ENCODE results near the gene STEAP3. TPM values are rescaled to one million over a fixed set of nuclear protein-coding genes. Genes with fewer than 3 reads are reported as not detected.

The STEAP3 gene
- total and polyA plus RNA-seq, 2 donors (not counting 1 experiment from before 2014, with no cell fraction given), result 1.1 to 1.6 TPM

DNA sequence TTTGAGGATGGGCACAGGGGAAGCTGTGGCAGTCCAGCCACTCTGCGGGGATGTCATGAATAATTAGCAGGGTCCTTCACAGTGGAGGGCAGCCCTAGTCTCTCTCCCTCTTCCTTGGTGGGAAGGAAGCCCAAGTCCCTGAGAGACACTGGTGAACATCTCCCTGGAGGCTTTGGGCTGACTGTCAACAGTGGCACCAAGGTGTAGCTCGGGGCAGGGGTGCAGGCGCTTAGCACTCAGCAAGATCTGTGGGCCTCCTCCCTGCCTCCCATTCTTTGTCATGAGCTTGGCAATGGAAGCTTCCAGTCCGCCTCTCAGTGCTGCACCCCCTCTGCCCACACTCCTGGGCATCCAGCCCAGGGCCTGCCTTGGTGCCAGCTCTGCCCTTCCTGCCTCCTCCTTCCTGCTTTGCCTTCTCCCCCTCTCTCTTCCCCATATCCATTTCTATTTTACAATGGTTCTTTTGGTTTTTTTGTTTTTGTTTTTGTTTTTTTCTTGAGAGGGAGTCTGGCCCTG lies 59.4 kb downstream of the STEAP3 start:
- no peak overlapping the region for H3K27ac ChIP-seq (ENCODE audit: low read length in 2 of 2)
- 90% methylated on average over 4 of the region's 4 CpGs for WGBS (ENCODE audit: insufficient coverage)
- H3K4me3 Mint-ChIP-seq, result no peak overlapping the region
- TF ChIP-seq EZH2 (IDR thresholded peaks at IDR 0.05; ENCODE audit: borderline replicate concordance, insufficient read depth, low read depth, low read length, poor library complexity, severe bottlenecking), result no peak
- TF ChIP-seq, protein P1, sequence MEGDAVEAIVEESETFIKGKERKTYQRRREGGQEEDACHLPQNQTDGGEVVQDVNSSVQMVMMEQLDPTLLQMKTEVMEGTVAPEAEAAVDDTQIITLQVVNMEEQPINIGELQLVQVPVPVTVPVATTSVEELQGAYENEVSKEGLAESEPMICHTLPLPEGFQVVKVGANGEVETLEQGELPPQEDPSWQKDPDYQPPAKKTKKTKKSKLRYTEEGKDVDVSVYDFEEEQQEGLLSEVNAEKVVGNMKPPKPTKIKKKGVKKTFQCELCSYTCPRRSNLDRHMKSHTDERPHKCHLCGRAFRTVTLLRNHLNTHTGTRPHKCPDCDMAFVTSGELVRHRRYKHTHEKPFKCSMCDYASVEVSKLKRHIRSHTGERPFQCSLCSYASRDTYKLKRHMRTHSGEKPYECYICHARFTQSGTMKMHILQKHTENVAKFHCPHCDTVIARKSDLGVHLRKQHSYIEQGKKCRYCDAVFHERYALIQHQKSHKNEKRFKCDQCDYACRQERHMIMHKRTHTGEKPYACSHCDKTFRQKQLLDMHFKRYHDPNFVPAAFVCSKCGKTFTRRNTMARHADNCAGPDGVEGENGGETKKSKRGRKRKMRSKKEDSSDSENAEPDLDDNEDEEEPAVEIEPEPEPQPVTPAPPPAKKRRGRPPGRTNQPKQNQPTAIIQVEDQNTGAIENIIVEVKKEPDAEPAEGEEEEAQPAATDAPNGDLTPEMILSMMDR (IDR thresholded peaks at IDR 0.05), result no peak
- H2AFZ ChIP-seq (ENCODE audit: insufficient read depth, low read depth, low read length, poor library complexity, severe bottlenecking), result no peak overlapping the region
- no peak overlapping the region for H3K4me3 ChIP-seq (ENCODE audit: control extremely low read depth in 1 of 5, extremely low read depth in 1 of 5, insufficient read depth in 1 of 5, low read depth in 2 of 5, low read length in 4 of 5)
- H3K4me1 Mint-ChIP-seq, result no peaks in the 10 kb centered on the region
- H3K27me3 ChIP-seq (replicated peaks in 1 of 4; ENCODE audit: control extremely low read depth in 1 of 4, control insufficient read depth in 3 of 4, insufficient read depth in 4 of 4, low read length in 3 of 4), result no peaks in the 10 kb centered on the region
- H3K9me3 Mint-ChIP-seq (ENCODE audit: insufficient read depth), result no peaks in the 10 kb centered on the region
- H3K36me3 ChIP-seq (replicated peaks in 1 of 2; ENCODE audit: control extremely low read depth in 1 of 2, control insufficient read depth in 1 of 2, extremely low read depth in 1 of 2, insufficient read depth in 2 of 2, low read length in 1 of 2), result no peaks in the 10 kb centered on the region
- ATAC-seq (ENCODE audit: low read depth) (no peak), DNase-seq (no peak)
- intact Hi-C loops (cut with micrococcal nuclease), result no loop called here
- H3K27ac Mint-ChIP-seq, result no peak overlapping the region
- H3K9ac ChIP-seq (ENCODE audit: low read length), result no peak overlapping the region
- no peaks in the 10 kb centered on the region for H3K79me2 ChIP-seq (ENCODE audit: control insufficient read depth, insufficient read depth, low read length)
- ChIA-PET POLR2A (no interaction called here), CTCF (no interaction called here)
- H4K20me1 ChIP-seq (ENCODE audit: control insufficient read depth, insufficient read depth, low read length, poor library complexity, severe bottlenecking), result no peaks in the 10 kb centered on the region
- H3K4me2 ChIP-seq (replicated peaks; ENCODE audit: low read depth, low read length, poor library complexity, severe bottlenecking), result no peak overlapping the region
- H3K27me3 Mint-ChIP-seq, result no peaks in the 10 kb centered on the region
- H3K9me3 ChIP-seq (ENCODE audit: control extremely low read depth in 1 of 3, control insufficient read depth in 2 of 3, insufficient read depth in 1 of 3, low read length in 2 of 3), result no peaks in the 10 kb centered on the region
- H3K4me1 ChIP-seq (ENCODE audit: control insufficient read depth in 2 of 2, insufficient read depth in 2 of 2, low read length in 2 of 2), result no peaks in the 10 kb centered on the region

DNA sequence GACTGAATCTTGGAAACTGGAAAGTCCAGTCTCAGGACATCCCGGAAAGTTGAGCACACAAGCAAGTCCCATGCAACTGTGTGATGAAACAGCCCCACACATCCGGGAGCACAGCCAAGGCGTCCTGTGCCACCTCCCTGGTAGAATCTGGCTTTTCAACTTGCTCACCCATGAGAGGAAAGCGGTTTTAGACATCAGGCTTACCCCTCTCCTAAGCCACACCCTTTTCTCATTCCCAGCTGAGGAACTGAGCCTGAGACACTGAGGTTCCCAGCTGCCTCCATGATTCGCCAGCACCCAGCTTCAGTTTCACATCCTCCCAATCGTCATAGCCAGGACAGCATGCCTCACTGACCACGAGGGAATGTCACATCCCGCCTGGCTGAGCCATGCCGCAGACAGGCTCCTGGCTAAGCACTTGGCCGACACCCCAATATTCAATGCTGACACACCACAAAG lies 60.3 kb downstream of the STEAP3 start:
- no peak overlapping the region for H3K4me3 Mint-ChIP-seq
- no peak for TF ChIP-seq EZH2 (IDR thresholded peaks at IDR 0.05; ENCODE audit: borderline replicate concordance, insufficient read depth, low read depth, low read length, poor library complexity, severe bottlenecking)
- TF ChIP-seq, protein P1 (IDR thresholded peaks at IDR 0.05), result no peak
- H3K4me1 Mint-ChIP-seq, result no peaks in the 10 kb centered on the region
- intact Hi-C loops (cut with micrococcal nuclease), result no loop called here
- Histone ChIP-seq H3K79me2 (ENCODE audit: control insufficient read depth, insufficient read depth, low read length) (no peaks in the 10 kb centered on the region), H3K4me3 (ENCODE audit: control extremely low read depth in 1 of 5, extremely low read depth in 1 of 5, insufficient read depth in 1 of 5, low read depth in 2 of 5, low read length in 4 of 5) (no peak overlapping the region), H3K27ac (ENCODE audit: low read length in 2 of 2) (no peak overlapping the region), H3K4me2 (replicated peaks; ENCODE audit: low read depth, low read length, poor library complexity, severe bottlenecking) (no peak overlapping the region), H3K9ac (ENCODE audit: low read length) (no peak overlapping the region), H3K9me3 (ENCODE audit: control extremely low read depth in 1 of 3, control insufficient read depth in 2 of 3, insufficient read depth in 1 of 3, low read length in 2 of 3) (no peaks in the 10 kb centered on the region), H3K36me3 (replicated peaks in 1 of 2; ENCODE audit: control extremely low read depth in 1 of 2, control insufficient read depth in 1 of 2, extremely low read depth in 1 of 2, insufficient read depth in 2 of 2, low read length in 1 of 2) (no peaks in the 10 kb centered on the region), H2AFZ (ENCODE audit: insufficient read depth, low read depth, low read length, poor library complexity, severe bottlenecking) (no peak overlapping the region), H3K4me1 (ENCODE audit: control insufficient read depth in 2 of 2, insufficient read depth in 2 of 2, low read length in 2 of 2) (no peaks in the 10 kb centered on the region), H3K27me3 (replicated peaks in 1 of 4; ENCODE audit: control extremely low read depth in 1 of 4, control insufficient read depth in 3 of 4, insufficient read depth in 4 of 4, low read length in 3 of 4) (no peaks in the 10 kb centered on the region), H4K20me1 (ENCODE audit: control insufficient read depth, insufficient read depth, low read length, poor library complexity, severe bottlenecking) (no peaks in the 10 kb centered on the region)
- ChIA-PET CTCF (no interaction called here), POLR2A (no interaction called here)
- DNase-seq, result no peak
- H3K9me3 Mint-ChIP-seq (ENCODE audit: insufficient read depth), result no peaks in the 10 kb centered on the region
- H3K27ac Mint-ChIP-seq, result no peak overlapping the region
- WGBS (ENCODE audit: insufficient coverage), result 85% methylated on average over 10 of the region's 10 CpGs
- no peaks in the 10 kb centered on the region for H3K27me3 Mint-ChIP-seq
- no peak for ATAC-seq (ENCODE audit: low read depth)

All from B cell (primary cell).